Measurements from ENCODE around the gene LDB2. TPM values are rescaled to one million over a fixed set of nuclear protein-coding genes. Genes with fewer than 3 reads are reported as not detected.

Gene LDB2
- total and polyA plus RNA-seq, 2 donors (not counting 1 experiment from before 2014, with no cell fraction given), result not detected

- ChIA-PET CTCF (interaction anchor here (0.8 kb wide), 1 partner anchor 37 kb away, joined by 3 read pairs; no protein-coding TSS in a partner anchor), POLR2A (no interaction called here)
- Mint-ChIP-seq H3K27me3 (peaks cover 12% of the 10 kb centered on the region), H3K27ac (no peak overlapping the region), H3K4me1 (no peaks in the 10 kb centered on the region), H3K9me3 (ENCODE audit: insufficient read depth) (no peaks in the 10 kb centered on the region), H3K4me3 (no peak overlapping the region)
- Histone ChIP-seq H3K9me3 (ENCODE audit: control extremely low read depth in 1 of 3, control insufficient read depth in 2 of 3, insufficient read depth in 1 of 3, low read length in 2 of 3) (no peaks in the 10 kb centered on the region), H3K36me3 (replicated peaks in 1 of 2; ENCODE audit: control extremely low read depth in 1 of 2, control insufficient read depth in 1 of 2, extremely low read depth in 1 of 2, insufficient read depth in 2 of 2, low read length in 1 of 2) (no peaks in the 10 kb centered on the region), H3K27me3 (replicated peaks in 1 of 4; ENCODE audit: control extremely low read depth in 1 of 4, control insufficient read depth in 3 of 4, insufficient read depth in 4 of 4, low read length in 3 of 4) (no peaks in the 10 kb centered on the region), H3K4me1 (ENCODE audit: control insufficient read depth in 2 of 2, insufficient read depth in 2 of 2, low read length in 2 of 2) (no peaks in the 10 kb centered on the region), H3K79me2 (ENCODE audit: control insufficient read depth, insufficient read depth, low read length) (no peaks in the 10 kb centered on the region), H4K20me1 (ENCODE audit: control insufficient read depth, insufficient read depth, low read length, poor library complexity, severe bottlenecking) (no peaks in the 10 kb centered on the region), H3K4me2 (replicated peaks; ENCODE audit: low read depth, low read length, poor library complexity, severe bottlenecking) (no peak overlapping the region), H3K9ac (ENCODE audit: low read length) (no peak overlapping the region), H3K27ac (ENCODE audit: low read length in 2 of 2) (no peak overlapping the region), H2AFZ (ENCODE audit: insufficient read depth, low read depth, low read length, poor library complexity, severe bottlenecking) (no peak overlapping the region), H3K4me3 (ENCODE audit: control extremely low read depth in 1 of 5, extremely low read depth in 1 of 5, insufficient read depth in 1 of 5, low read depth in 2 of 5, low read length in 4 of 5) (no peak overlapping the region)
- DNase-seq, result no peak
- WGBS (ENCODE audit: insufficient coverage), result 43% methylated on average over 1 of the region's 1 CpG
- ATAC-seq (ENCODE audit: low read depth), result no peak
- TF ChIP-seq EZH2 (IDR thresholded peaks at IDR 0.05; ENCODE audit: borderline replicate concordance, insufficient read depth, low read depth, low read length, poor library complexity, severe bottlenecking) (no peak), CTCF (IDR thresholded peaks at IDR 0.05) (no peak)
- intact Hi-C loops (cut with micrococcal nuclease), result no loop called here
Measured at GRCh38 chr4:16461362-16461761, 437.1 kb downstream of the LDB2 start.

GRCh38 chr4:16457944-16458343 lies 440.5 kb downstream of the LDB2 start:
- ChIA-PET CTCF (interaction anchor here (0.7 kb wide), 1 partner anchor 14 kb away, joined by 3 read pairs; no protein-coding TSS in a partner anchor), POLR2A (no interaction called here)
- Histone ChIP-seq H3K4me1 (ENCODE audit: control insufficient read depth in 2 of 2, insufficient read depth in 2 of 2, low read length in 2 of 2) (no peaks in the 10 kb centered on the region), H3K27ac (ENCODE audit: low read length in 2 of 2) (no peak overlapping the region), H3K79me2 (ENCODE audit: control insufficient read depth, insufficient read depth, low read length) (no peaks in the 10 kb centered on the region), H3K27me3 (replicated peaks in 1 of 4; ENCODE audit: control extremely low read depth in 1 of 4, control insufficient read depth in 3 of 4, insufficient read depth in 4 of 4, low read length in 3 of 4) (no peaks in the 10 kb centered on the region), H3K9me3 (ENCODE audit: control extremely low read depth in 1 of 3, control insufficient read depth in 2 of 3, insufficient read depth in 1 of 3, low read length in 2 of 3) (peaks cover 0 to under 1% (median 0%) of the 10 kb centered on the region in 3 donors), H3K36me3 (replicated peaks in 1 of 2; ENCODE audit: control extremely low read depth in 1 of 2, control insufficient read depth in 1 of 2, extremely low read depth in 1 of 2, insufficient read depth in 2 of 2, low read length in 1 of 2) (no peaks in the 10 kb centered on the region), H2AFZ (ENCODE audit: insufficient read depth, low read depth, low read length, poor library complexity, severe bottlenecking) (no peak overlapping the region), H3K4me3 (ENCODE audit: control extremely low read depth in 1 of 5, extremely low read depth in 1 of 5, insufficient read depth in 1 of 5, low read depth in 2 of 5, low read length in 4 of 5) (no peak overlapping the region), H4K20me1 (ENCODE audit: control insufficient read depth, insufficient read depth, low read length, poor library complexity, severe bottlenecking) (no peaks in the 10 kb centered on the region), H3K4me2 (replicated peaks; ENCODE audit: low read depth, low read length, poor library complexity, severe bottlenecking) (no peak overlapping the region), H3K9ac (ENCODE audit: low read length) (no peak overlapping the region)
- H3K27ac Mint-ChIP-seq, result no peak overlapping the region
- intact Hi-C loops (cut with micrococcal nuclease), result no loop called here
- 100% methylated on average over 4 of the region's 4 CpGs for WGBS (ENCODE audit: insufficient coverage)
- no peaks in the 10 kb centered on the region for H3K4me1 Mint-ChIP-seq
- H3K9me3 Mint-ChIP-seq (ENCODE audit: insufficient read depth), result no peaks in the 10 kb centered on the region
- peaks cover 14% of the 10 kb centered on the region for H3K27me3 Mint-ChIP-seq
- H3K4me3 Mint-ChIP-seq, result no peak overlapping the region
- ATAC-seq (ENCODE audit: low read depth) (no peak), DNase-seq (no peak)
- TF ChIP-seq EZH2 (IDR thresholded peaks at IDR 0.05; ENCODE audit: borderline replicate concordance, insufficient read depth, low read depth, low read length, poor library complexity, severe bottlenecking) (no peak), CTCF (IDR thresholded peaks at IDR 0.05) (no peak)
